ENCODE measurements around the gene APOE. TPM values are rescaled to one million over a fixed set of nuclear protein-coding genes. Genes with fewer than 3 reads are reported as not detected.
A peak's percentile ranks its signal among the peaks of the same experiment; 100 is the strongest.

APOE gene
- total and polyA plus RNA-seq, 2 of the 13 experiments (the other 11 are each of a cell fraction or from before 2014, with no cell fraction given): 1,328 to 1,470 TPM

GRCh38 chr19:44954649-44955504 is 49.3 kb downstream of the APOE start, which contains the start of gene CLPTM1 (continued):
- TF ChIP-seq AGO1 (IDR thresholded peaks at IDR 0.05; ENCODE audit: low read depth, low read length, poor library complexity, severe bottlenecking) (peak; percentile 28), MXD1 (CRISPR knock-in tag; IDR thresholded peaks at IDR 0.05) (no peak), ZNF724P (CRISPR knock-in tag; IDR thresholded peaks at IDR 0.05; ENCODE audit: borderline replicate concordance) (0 out of 2 replicates have a peak, but pooled peaks have one; percentile 12), ZNF75D (CRISPR knock-in tag; IDR thresholded peaks at IDR 0.05; ENCODE audit: borderline replicate concordance) (no peak), ZNF282 (IDR thresholded peaks at IDR 0.05; ENCODE audit: partially characterized antibody) (no peak), NFKB2 (CRISPR knock-in tag; IDR thresholded peaks at IDR 0.05; ENCODE audit: borderline replicate concordance) (0 out of 2 replicates have a peak, but pooled peaks have one; percentile 22), RARG (CRISPR knock-in tag; IDR thresholded peaks at IDR 0.05; ENCODE audit: low read depth) (no peak), CBX5 (CRISPR knock-in tag; IDR thresholded peaks at IDR 0.05; ENCODE audit: borderline replicate concordance) (no peak), ZNF331 (CRISPR knock-in tag; IDR thresholded peaks at IDR 0.05) (no peak), PBX2 (CRISPR knock-in tag; IDR thresholded peaks at IDR 0.05) (no peak), ZNF230 (CRISPR knock-in tag; IDR thresholded peaks at IDR 0.05) (0 out of 2 replicates have a peak, but pooled peaks have one; percentile 39), NR2F6 (IDR thresholded peaks at IDR 0.05) (no peak), NR2F6 (CRISPR knock-in tag; IDR thresholded peaks at IDR 0.05) (no peak), ZNF446 (CRISPR knock-in tag; IDR thresholded peaks at IDR 0.05) (peak; percentile 58; the same call in 1 of the 2 replicates), SP1 (IDR thresholded peaks at IDR 0.05) (peak; percentile 76), SP1 (CRISPR knock-in tag; IDR thresholded peaks at IDR 0.05) (peak; percentile 91), ZNF235 (CRISPR knock-in tag; IDR thresholded peaks at IDR 0.05; ENCODE audit: borderline replicate concordance) (peak; percentile 71; the same call in 1 of the 2 replicates), ZEB1 (IDR thresholded peaks at IDR 0.05; ENCODE audit: insufficient replicate concordance, low read depth) (no peak), BRCA1 (CRISPR knock-in tag; IDR thresholded peaks at IDR 0.05) (no peak), MEIS2 (CRISPR knock-in tag; IDR thresholded peaks at IDR 0.05) (0 out of 2 replicates have a peak, but pooled peaks have one; percentile 14), CAMTA2 (CRISPR knock-in tag; IDR thresholded peaks at IDR 0.05; ENCODE audit: borderline replicate concordance) (peak; percentile 78; the same call in 1 of the 2 replicates), ZNF597 (CRISPR knock-in tag; IDR thresholded peaks at IDR 0.05) (no peak), ZFP41 (CRISPR knock-in tag; IDR thresholded peaks at IDR 0.05; ENCODE audit: borderline replicate concordance) (no peak)
- TF ChIP-seq, protein P1, sequence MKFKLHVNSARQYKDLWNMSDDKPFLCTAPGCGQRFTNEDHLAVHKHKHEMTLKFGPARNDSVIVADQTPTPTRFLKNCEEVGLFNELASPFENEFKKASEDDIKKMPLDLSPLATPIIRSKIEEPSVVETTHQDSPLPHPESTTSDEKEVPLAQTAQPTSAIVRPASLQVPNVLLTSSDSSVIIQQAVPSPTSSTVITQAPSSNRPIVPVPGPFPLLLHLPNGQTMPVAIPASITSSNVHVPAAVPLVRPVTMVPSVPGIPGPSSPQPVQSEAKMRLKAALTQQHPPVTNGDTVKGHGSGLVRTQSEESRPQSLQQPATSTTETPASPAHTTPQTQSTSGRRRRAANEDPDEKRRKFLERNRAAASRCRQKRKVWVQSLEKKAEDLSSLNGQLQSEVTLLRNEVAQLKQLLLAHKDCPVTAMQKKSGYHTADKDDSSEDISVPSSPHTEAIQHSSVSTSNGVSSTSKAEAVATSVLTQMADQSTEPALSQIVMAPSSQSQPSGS (CRISPR knock-in tag; IDR thresholded peaks at IDR 0.05): peak; percentile 23; the same call in 1 of the 2 replicates
- TF ChIP-seq, protein P2, sequence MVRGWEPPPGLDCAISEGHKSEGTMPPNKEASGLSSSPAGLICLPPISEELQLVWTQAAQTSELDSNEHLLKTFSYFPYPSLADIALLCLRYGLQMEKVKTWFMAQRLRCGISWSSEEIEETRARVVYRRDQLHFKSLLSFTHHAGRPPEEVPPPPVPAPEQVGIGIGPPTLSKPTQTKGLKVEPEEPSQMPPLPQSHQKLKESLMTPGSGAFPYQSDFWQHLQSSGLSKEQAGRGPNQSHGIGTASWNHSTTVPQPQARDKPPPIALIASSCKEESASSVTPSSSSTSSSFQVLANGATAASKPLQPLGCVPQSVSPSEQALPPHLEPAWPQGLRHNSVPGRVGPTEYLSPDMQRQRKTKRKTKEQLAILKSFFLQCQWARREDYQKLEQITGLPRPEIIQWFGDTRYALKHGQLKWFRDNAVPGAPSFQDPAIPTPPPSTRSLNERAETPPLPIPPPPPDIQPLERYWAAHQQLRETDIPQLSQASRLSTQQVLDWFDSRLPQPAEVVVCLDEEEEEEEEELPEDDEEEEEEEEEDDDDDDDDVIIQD (CRISPR knock-in tag; IDR thresholded peaks at IDR 0.05; ENCODE audit: low read depth): no peak

Data from HepG2 (cell line).